Measurements from ENCODE around the gene PAX8.

DNA sequence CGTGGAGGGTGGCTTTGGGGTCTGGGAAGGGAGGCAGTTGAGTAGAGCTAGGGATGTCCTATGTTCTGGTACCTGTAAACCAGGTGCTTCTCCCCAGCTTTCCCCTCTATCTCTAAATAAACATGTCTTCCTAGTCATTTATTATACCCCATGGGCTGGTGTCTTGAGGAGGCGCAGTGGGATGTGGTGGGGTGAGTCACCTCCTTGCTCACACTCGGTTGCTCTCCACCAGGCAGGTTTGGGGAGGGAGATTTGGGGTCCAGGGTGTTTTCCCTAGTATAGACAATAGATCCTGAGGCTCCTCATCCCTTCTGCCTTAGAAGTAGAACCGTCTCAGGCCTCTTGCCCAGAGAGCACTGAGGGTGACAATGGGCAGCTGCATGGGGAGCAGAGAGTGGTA lies 99.8 kb downstream of the PAX8 start:
- TF ChIP-seq, protein P1, sequence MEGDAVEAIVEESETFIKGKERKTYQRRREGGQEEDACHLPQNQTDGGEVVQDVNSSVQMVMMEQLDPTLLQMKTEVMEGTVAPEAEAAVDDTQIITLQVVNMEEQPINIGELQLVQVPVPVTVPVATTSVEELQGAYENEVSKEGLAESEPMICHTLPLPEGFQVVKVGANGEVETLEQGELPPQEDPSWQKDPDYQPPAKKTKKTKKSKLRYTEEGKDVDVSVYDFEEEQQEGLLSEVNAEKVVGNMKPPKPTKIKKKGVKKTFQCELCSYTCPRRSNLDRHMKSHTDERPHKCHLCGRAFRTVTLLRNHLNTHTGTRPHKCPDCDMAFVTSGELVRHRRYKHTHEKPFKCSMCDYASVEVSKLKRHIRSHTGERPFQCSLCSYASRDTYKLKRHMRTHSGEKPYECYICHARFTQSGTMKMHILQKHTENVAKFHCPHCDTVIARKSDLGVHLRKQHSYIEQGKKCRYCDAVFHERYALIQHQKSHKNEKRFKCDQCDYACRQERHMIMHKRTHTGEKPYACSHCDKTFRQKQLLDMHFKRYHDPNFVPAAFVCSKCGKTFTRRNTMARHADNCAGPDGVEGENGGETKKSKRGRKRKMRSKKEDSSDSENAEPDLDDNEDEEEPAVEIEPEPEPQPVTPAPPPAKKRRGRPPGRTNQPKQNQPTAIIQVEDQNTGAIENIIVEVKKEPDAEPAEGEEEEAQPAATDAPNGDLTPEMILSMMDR (tag by site-specific recombination; IDR thresholded peaks at IDR 0.05): no peak
- no peak for TF ChIP-seq ZNF664 (tag by site-specific recombination; IDR thresholded peaks at IDR 0.05)
- no peak for TF ChIP-seq ZNF624 (tag by site-specific recombination; IDR thresholded peaks at IDR 0.05)
- no peak for TF ChIP-seq ZNF404 (tag by site-specific recombination; IDR thresholded peaks at IDR 0.05)
- TF ChIP-seq ZNF670 (tag by site-specific recombination; IDR thresholded peaks at IDR 0.05; ENCODE audit: low read depth): no peak
- no peak for TF ChIP-seq BCL11B (tag by site-specific recombination; IDR thresholded peaks at IDR 0.05; ENCODE audit: low read depth)
- TF ChIP-seq, protein P2, sequence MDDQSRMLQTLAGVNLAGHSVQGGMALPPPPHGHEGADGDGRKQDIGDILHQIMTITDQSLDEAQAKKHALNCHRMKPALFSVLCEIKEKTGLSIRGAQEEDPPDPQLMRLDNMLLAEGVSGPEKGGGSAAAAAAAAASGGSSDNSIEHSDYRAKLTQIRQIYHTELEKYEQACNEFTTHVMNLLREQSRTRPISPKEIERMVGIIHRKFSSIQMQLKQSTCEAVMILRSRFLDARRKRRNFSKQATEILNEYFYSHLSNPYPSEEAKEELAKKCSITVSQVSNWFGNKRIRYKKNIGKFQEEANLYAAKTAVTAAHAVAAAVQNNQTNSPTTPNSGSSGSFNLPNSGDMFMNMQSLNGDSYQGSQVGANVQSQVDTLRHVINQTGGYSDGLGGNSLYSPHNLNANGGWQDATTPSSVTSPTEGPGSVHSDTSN (CRISPR knock-in tag; IDR thresholded peaks at IDR 0.05): no peak
- TF ChIP-seq, protein P3, sequence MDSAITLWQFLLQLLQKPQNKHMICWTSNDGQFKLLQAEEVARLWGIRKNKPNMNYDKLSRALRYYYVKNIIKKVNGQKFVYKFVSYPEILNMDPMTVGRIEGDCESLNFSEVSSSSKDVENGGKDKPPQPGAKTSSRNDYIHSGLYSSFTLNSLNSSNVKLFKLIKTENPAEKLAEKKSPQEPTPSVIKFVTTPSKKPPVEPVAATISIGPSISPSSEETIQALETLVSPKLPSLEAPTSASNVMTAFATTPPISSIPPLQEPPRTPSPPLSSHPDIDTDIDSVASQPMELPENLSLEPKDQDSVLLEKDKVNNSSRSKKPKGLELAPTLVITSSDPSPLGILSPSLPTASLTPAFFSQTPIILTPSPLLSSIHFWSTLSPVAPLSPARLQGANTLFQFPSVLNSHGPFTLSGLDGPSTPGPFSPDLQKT (IDR thresholded peaks at IDR 0.05; ENCODE audit: borderline replicate concordance, low read depth, low read length): no peak
- TF ChIP-seq, protein P4, sequence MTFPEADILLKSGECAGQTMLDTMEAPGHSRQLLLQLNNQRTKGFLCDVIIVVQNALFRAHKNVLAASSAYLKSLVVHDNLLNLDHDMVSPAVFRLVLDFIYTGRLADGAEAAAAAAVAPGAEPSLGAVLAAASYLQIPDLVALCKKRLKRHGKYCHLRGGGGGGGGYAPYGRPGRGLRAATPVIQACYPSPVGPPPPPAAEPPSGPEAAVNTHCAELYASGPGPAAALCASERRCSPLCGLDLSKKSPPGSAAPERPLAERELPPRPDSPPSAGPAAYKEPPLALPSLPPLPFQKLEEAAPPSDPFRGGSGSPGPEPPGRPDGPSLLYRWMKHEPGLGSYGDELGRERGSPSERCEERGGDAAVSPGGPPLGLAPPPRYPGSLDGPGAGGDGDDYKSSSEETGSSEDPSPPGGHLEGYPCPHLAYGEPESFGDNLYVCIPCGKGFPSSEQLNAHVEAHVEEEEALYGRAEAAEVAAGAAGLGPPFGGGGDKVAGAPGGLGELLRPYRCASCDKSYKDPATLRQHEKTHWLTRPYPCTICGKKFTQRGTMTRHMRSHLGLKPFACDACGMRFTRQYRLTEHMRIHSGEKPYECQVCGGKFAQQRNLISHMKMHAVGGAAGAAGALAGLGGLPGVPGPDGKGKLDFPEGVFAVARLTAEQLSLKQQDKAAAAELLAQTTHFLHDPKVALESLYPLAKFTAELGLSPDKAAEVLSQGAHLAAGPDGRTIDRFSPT (tag by site-specific recombination; IDR thresholded peaks at IDR 0.05): no peak
- no peak for TF ChIP-seq ZNF221 (tag by site-specific recombination; IDR thresholded peaks at IDR 0.05; ENCODE audit: borderline replicate concordance)
